HG02798 (cell line): Measurements from ENCODE around the gene ADGRE3.

ENCODE experiments used
- ATAC-seq: cut with Tn5 transposase; IDR thresholded peaks from one replicate; pipeline ENCODE4 v1.9.1; 2021; ENCODE audit warnings: mild to moderate bottlenecking; ENCODE audit not compliant: unreplicated experiment, poor library complexity

The ADGRE3 gene

DNA sequence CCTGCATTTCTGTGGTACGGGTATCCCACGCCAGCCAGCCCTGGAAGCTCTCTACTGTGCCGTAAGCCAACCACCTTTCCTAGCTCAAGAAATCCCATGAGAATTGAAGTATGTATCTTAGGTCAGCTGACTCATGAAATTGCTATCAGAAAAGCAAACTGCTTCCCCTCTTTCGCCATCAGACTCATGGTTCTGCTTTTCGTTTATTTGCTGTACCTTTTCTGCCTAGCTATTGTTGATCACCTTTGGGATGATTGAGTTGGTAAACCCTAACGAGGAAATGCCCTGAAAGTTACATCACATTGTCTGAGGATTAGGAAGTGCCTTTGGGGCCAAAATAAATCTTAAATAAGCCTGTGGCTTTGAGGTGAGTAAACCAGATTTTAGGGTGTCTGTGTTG lies at the start of gene ADGRE3:
TSS of gene ADGRE3 (minus strand) at position 81 of the 400 bp plus-strand sequence. CDS start at position 7, 74 bp downstream.
- ATAC-seq = no peak

DNA sequence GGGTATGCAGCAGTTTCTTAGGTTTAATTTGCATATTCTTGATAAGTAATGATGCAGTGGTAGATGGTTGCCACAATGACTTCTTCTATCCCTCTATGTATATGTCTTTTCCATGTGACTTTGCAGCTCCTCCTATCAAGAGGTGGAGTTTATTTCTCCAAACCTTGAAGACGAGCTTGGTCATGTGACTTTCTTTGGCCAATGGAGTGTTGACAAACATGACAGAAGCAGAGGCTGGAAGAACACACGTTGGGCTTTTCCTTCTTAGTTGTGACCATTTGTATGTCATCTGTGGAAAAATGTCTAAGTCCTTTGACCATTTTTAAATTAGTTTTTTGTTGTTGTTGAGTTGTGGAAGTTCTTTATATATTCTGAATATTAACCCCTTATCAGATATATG lies 47.5 kb upstream of the ADGRE3 start:
- no peak for ATAC-seq

- ATAC-seq = no peak
Observed at GRCh38 chr19:14719162-14719561, 44.5 kb upstream of the ADGRE3 start.

DNA sequence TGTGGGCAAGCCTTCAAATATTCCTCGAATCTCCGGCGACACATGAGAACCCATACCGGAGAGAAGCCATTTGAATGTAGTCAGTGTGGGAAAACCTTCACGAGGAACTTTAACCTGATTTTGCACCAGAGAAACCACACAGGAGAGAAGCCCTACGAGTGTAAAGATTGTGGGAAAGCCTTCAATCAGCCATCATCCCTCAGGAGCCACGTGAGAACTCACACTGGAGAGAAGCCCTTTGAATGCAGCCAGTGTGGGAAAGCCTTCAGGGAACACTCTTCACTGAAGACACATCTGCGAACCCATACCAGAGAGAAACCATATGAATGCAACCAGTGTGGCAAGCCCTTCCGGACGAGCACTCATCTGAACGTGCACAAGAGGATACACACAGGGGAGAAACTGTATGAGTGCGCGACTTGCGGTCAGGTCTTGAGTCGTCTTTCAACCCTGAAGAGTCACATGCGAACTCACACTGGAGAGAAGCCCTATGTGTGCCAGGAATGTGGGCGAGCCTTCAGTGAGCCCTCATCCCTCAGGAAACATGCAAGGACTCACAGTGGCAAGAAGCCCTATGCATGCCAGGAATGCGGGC lies 44.0 kb upstream of the ADGRE3 start:
- no peak for ATAC-seq

DNA sequence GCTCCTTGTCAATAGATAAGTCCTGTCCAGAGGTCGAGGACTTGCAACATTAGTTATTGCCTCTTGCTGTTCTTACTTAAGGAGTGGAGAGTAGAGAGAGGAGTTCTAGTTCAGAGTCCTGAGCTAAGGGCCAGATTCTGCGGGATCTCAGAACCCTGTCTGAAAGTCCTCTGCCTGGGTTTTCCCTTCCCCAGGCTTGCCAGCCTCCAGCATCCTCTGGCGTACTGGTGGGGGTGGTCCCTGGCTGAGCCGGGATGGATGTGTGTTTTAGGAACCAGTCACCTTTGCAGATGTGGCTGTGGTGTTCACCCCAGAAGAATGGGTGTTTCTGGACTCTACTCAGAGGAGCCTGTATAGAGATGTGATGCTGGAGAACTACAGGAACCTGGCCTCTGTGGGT lies 41.2 kb upstream of the ADGRE3 start:
- ATAC-seq = no peak

DNA sequence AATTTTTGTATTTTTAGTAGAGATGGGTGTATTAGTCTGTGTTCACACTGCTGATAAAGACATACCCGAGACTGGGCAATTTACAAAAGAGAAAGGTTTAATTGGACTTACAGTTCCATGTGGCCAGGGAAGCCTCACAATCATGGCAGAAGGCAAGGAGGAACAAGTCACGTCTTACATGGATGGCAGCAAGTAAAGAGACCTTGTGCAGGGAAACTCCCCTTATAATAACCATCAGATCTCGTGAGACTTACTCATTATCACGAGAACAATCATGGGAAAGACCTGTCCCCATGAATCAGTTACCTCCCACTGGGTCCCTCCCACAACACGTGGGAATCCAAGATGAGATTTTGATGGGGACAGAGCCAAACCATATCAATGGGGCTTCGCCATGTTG lies 29.8 kb upstream of the ADGRE3 start:
- ATAC-seq = no peak

DNA sequence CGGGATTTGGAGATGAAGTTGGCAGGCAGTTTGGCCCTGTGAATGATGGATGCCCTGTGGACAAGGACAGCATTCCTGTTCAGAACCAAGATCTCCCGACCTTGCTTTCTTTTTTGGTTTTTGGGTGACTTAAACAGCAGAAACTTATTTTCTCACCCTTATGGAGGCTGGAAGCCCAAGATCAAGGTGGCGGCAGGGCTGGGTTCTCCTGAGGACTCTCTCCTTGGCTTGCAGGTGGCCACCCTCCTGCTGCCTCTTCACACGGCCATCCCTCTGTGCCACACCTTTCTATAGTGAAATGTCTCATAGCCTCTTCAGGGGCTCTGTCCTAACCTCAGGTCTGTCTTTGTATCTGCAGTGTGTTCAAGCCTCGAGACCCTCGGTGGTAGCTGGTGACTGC lies 29.2 kb upstream of the ADGRE3 start:
- ATAC-seq = no peak

DNA sequence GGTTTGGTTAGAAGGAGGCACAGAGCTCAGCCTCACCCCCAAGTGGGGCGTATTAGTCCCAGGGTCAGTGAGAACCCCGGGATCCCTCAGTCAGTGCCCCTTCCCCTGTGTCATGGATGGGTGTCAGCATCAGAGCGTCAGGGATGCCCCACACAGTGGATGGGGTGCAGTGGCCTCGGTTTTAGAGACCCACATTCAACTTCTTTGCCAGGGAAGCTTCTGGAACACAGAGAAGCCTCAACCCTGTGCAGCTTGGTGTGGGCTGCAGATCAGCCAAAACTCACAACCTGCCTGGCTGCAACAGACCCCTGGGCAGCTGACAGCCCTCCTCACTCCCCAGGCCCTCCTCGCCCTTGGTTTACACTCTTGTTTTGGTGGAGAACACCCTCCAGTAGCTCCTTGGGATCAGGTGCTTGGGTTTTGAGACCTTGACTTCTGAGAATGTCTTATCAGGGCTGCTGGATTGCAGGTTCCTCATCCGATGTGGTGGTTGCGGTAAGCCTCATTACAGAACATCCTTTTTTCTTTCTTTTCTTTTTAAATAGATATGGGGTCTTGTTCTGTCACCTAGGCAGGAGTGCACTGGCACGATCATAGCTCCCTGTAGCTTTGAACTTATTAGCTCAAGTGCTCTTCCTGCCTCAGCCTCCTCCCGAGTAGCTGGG lies 26.2 kb upstream of the ADGRE3 start:
- no peak for ATAC-seq

- no peak for ATAC-seq
Observed at GRCh38 chr19:14699641-14700040, 25.0 kb upstream of the ADGRE3 start.

- ATAC-seq = no peak
Observed at GRCh38 chr19:14695471-14695870, 20.8 kb upstream of the ADGRE3 start.

GRCh38 chr19:14694641-14695266 lies 20.1 kb upstream of the ADGRE3 start:
- ATAC-seq = no peak

DNA sequence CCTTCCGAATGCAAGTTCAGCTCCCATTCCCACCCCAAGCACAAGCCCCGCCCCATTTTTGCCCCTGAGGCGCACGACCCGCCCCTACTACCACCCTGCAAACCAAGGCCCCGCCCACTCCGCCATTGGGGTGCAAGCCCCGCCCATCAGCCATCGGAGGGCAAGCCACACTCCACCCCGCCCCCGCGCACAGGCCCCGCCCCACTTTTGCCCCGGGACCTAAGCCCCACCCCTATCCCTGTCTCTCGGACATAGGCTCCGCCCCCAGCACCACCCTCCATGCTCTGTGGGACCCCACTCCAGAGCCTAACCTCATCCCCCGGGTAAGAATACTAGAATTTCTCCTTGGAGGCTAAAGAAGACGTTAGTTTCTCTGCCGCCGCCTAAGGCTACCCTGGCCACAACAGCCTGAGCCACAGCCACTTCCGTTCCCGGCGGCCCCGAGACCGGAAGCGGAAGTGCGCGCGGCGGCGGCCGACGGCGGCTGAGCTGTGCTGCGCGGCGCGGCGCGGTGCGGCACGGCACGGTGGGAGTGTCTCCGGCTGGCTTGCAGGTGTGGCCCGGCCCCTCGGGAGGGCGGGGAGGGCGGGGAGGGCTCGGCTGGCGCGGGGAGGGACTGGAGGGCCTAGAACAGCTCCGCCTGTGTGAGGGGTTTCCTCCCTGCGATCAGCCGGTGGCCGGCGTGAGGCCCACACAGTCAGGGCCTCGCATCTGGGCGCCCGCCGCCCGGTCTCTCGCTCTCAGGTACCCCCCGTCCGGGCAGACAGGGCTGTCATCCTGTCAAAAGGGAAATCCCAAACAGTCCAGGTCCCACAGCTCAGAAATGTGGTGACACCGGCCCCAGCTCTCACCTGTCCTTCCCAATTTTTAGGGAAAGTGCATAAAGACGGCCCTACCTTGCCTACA lies 15.2 kb upstream of the ADGRE3 start, which contains the start of gene ZNF333:
TSS of gene ZNF333 (plus strand) at position 451 of the 906 bp plus-strand sequence. CDS start 3,444 bp downstream, outside the sequence.
- peak; percentile 93 for ATAC-seq

GRCh38 chr19:14686411-14686810 lies 11.8 kb upstream of the ADGRE3 start:
- ATAC-seq = no peak

GRCh38 chr19:14683439-14683838 lies 8.8 kb upstream of the ADGRE3 start:
- ATAC-seq = no peak

- no peak for ATAC-seq
Observed at GRCh38 chr19:14682084-14682483, 7.4 kb upstream of the ADGRE3 start.

DNA sequence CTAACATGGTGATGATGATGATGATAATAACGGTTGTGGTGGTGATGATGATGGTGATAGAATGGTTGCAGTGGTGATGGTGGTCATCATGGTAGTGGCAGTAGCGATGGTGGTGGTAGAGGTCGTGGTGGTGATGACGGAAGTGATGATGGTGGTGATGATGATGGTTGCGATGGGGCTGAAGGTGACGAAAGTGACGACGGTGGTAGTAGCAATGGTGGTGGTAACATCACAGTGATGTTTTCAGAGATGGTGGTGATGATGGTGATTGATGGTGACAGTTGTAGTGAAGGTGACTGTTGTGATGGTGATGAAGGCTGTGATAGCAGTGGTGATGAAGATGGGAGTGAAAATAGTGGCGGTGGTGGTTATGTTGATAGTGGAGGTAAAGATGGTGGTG lies 3.6 kb upstream of the ADGRE3 start:
- ATAC-seq = no peak

DNA sequence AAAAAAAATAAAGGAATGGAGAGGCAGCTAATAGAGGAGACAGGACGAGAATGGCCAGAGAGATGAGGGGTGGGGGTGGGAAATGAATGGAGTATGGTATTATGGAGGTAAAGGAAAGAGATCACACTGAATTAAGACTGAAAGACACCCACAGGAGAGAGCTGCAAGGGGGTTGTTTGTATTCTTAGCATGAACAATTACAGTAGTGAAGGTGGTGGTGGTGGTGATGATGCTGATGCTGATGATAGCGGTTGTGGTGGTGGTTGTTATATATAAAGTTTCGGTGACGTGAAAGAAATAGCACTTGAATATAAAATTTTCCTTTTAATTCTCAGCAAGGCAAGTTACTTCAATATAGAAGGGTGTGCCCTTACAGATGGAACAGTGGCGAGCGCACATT lies 2.8 kb upstream of the ADGRE3 start:
- ATAC-seq = no peak

GRCh38 chr19:14676762-14677161 lies 2.1 kb upstream of the ADGRE3 start:
- ATAC-seq = no peak

GRCh38 chr19:14673088-14673487 lies 1.6 kb downstream of the ADGRE3 start:
- ATAC-seq = no peak

- ATAC-seq = no peak
Observed at GRCh38 chr19:14672188-14672872, 2.3 kb downstream of the ADGRE3 start.
